GM12864 (cell line): ENCODE data around the gene FXYD6.

ENCODE experiments used
- DNase-seq: peaks from one replicate; pipeline ENCODE4 v3.0.0-alpha.2; 2011; ENCODE audit warnings: low read depth
- H3K4me3 ChIP-seq: 2 replicates; pipeline ENCODE4 v1.5.1; 2011; ENCODE audit warnings: mild to moderate bottlenecking, low read depth, low read length, control low read depth
- CTCF ChIP-seq: IDR thresholded peaks from 2 replicates; pipeline ENCODE4 v1.5.1; 2011; ENCODE audit warnings: low read depth, mild to moderate bottlenecking, moderate library complexity, low read length, control low read depth, inconsistent platforms; ENCODE audit errors: missing control alignments

The FXYD6 gene

GRCh38 chr11:117900720-117901440 is 24.4 kb upstream of the FXYD6 start:
- no peak overlapping the region for H3K4me3 ChIP-seq
- TF ChIP-seq CTCF: no peak
- no peak for DNase-seq

- DNase-seq: no peak
- H3K4me3 ChIP-seq: no peak overlapping the region
- no peak for TF ChIP-seq CTCF
Measured at GRCh38 chr11:117900121-117900648, 23.7 kb upstream of the FXYD6 start.

- no peak overlapping the region for H3K4me3 ChIP-seq
- no peak for DNase-seq
- no peak for TF ChIP-seq CTCF
Measured at GRCh38 chr11:117898059-117898458, 21.6 kb upstream of the FXYD6 start.

- H3K4me3 ChIP-seq: no peak overlapping the region
- DNase-seq: no peak
- no peak for TF ChIP-seq CTCF
Measured at GRCh38 chr11:117892651-117893050, 16.2 kb upstream of the FXYD6 start.

- no peak overlapping the region for H3K4me3 ChIP-seq
- TF ChIP-seq CTCF: no peak
- no peak for DNase-seq
Measured at GRCh38 chr11:117891362-117891761, 14.9 kb upstream of the FXYD6 start.

GRCh38 chr11:117888139-117888566 is 11.7 kb upstream of the FXYD6 start:
- no peak for DNase-seq
- no peak for TF ChIP-seq CTCF
- H3K4me3 ChIP-seq: no peak overlapping the region
